ENCODE measurements around the gene HSPB7.
"Not testable (repeated sequence)": the region's sequence is repeated elsewhere in the genome, so short reads cannot be mapped to it uniquely, and the experiment has no call there.

Gene HSPB7

GRCh38 chr1:16001274-16001673 lies 16.6 kb downstream of the HSPB7 start:
- WGBS (ENCODE audit: extremely low coverage, insufficient coverage, insufficient read length) = no CpG with 5 or more reads among the region's 10 CpGs
- not testable (repeated sequence) for H3K23ac ChIP-seq (ENCODE audit: low read length); H3K9me3 ChIP-seq (ENCODE audit: insufficient read depth, low read depth, low read length)

GRCh38 chr1:15998929-15999328 lies 18.9 kb downstream of the HSPB7 start:
- H3K4me1 ChIP-seq (ENCODE audit: control insufficient read depth in 1 of 2, insufficient read depth in 2 of 2, low read length in 2 of 2) = peaks cover 6 to 12% of the 10 kb centered on the region in 2 experiments
- no peak overlapping the region for H4K8ac ChIP-seq (ENCODE audit: low read depth, low read length)
- H4K91ac ChIP-seq (ENCODE audit: low read depth, low read length) = no peak overlapping the region
- H3K4me2 ChIP-seq (ENCODE audit: low read length) = no peak overlapping the region
- no peak overlapping the region for H3K27ac ChIP-seq (ENCODE audit: low read depth, low read length)
- no peak overlapping the region for H3K18ac ChIP-seq (ENCODE audit: low read length)
- no peak overlapping the region for H3K4ac ChIP-seq (ENCODE audit: low read depth, low read length)
- no peak overlapping the region for H3K14ac ChIP-seq (ENCODE audit: low read length)
- WGBS (ENCODE audit: extremely low coverage, insufficient coverage, insufficient read length) = no CpG with 5 or more reads among the region's 11 CpGs
- no peaks in the 10 kb centered on the region for H3K27me3 ChIP-seq (ENCODE audit: insufficient read depth, low read length)
- no peak overlapping the region for H3K23ac ChIP-seq (ENCODE audit: low read length)
- H2AFZ ChIP-seq (ENCODE audit: insufficient read depth, low read length, poor library complexity) = no peak overlapping the region
- no peak overlapping the region for H2BK5ac ChIP-seq (ENCODE audit: low read depth, low read length, poor library complexity)
- no peak for DNase-seq
- H3K36me3 ChIP-seq (ENCODE audit: control insufficient read depth in 1 of 2, insufficient read depth in 2 of 2, low read length in 2 of 2) = no peaks in the 10 kb centered on the region
- H3K79me1 ChIP-seq (ENCODE audit: low read length) = no peaks in the 10 kb centered on the region
- H3K4me3 ChIP-seq (ENCODE audit: low read depth, low read length) = no peak overlapping the region
- H2AK5ac ChIP-seq (ENCODE audit: low read length) = no peak overlapping the region
- no peak overlapping the region for H2BK120ac ChIP-seq (ENCODE audit: insufficient read depth, low read length, poor library complexity)
- peaks cover 4% of the 10 kb centered on the region for H3K9me3 ChIP-seq (ENCODE audit: insufficient read depth, low read depth, low read length)
- no peak overlapping the region for H2BK12ac ChIP-seq (ENCODE audit: low read length)
- no peak overlapping the region for H3K9ac ChIP-seq (ENCODE audit: low read length)
- no peaks in the 10 kb centered on the region for H3K79me2 ChIP-seq (ENCODE audit: control insufficient read depth, insufficient read depth, low read length, poor library complexity)
- no peak overlapping the region for H4K12ac ChIP-seq (ENCODE audit: low read depth, low read length)

More at GRCh38 chr1:16001274-16001673, 16.6 kb downstream of the HSPB7 start:
- H3K4ac ChIP-seq (ENCODE audit: low read depth, low read length); H3K36me3 ChIP-seq (ENCODE audit: control insufficient read depth in 1 of 2, insufficient read depth in 2 of 2, low read length in 2 of 2); H2BK12ac ChIP-seq (ENCODE audit: low read length); H4K8ac ChIP-seq (ENCODE audit: low read depth, low read length); H4K91ac ChIP-seq (ENCODE audit: low read depth, low read length); H3K18ac ChIP-seq (ENCODE audit: low read length); H3K14ac ChIP-seq (ENCODE audit: low read length); H3K9ac ChIP-seq (ENCODE audit: low read length); H4K12ac ChIP-seq (ENCODE audit: low read depth, low read length); H3K27ac ChIP-seq (ENCODE audit: low read depth, low read length); H3K79me2 ChIP-seq (ENCODE audit: control insufficient read depth, insufficient read depth, low read length, poor library complexity); H3K4me3 ChIP-seq (ENCODE audit: low read depth, low read length); H2AK5ac ChIP-seq (ENCODE audit: low read length); H3K79me1 ChIP-seq (ENCODE audit: low read length); H3K4me2 ChIP-seq (ENCODE audit: low read length); H3K27me3 ChIP-seq (ENCODE audit: insufficient read depth, low read length); H2BK120ac ChIP-seq (ENCODE audit: insufficient read depth, low read length, poor library complexity); H2BK5ac ChIP-seq (ENCODE audit: low read depth, low read length, poor library complexity); DNase-seq; H2AFZ ChIP-seq (ENCODE audit: insufficient read depth, low read length, poor library complexity): not testable (repeated sequence)
- H3K4me1 ChIP-seq (ENCODE audit: control insufficient read depth in 1 of 2, insufficient read depth in 2 of 2, low read length in 2 of 2) = peaks cover 6 to 12% of the 10 kb centered on the region in 2 experiments

DNA sequence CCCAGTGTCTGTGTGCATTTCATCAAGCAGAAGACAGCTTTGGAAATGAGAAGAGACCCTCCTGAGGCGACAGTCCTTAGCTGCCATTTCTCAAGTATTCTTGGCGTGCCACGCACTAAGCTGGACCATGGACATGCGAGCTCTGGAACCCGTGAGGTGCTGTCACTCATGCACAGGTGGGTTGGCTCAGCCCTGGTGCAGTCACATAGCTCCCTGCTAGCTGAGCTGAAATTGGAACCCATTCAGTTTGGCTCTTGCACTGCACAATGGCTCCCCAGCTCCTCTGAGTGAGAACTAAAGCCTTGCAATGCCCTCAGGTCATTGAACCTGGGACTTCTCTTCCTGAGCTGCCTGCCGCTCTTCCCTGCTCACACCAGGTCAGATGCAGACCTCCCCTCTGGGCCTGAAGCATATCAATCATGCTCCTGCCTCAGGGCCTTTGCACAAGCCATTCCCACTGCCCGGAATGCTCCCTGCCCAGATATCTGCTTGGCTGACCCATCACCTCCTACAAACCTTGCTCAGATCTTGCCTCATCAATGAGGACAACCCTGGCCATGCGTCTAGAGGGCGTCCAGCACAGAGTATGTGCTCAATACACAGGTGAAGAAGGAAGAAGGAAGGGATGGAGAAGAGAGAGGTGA lies 20.1 kb downstream of the HSPB7 start:
- Histone ChIP-seq H3K4me2 (ENCODE audit: low read length) (no peak overlapping the region), H2BK120ac (ENCODE audit: insufficient read depth, low read length, poor library complexity) (no peak overlapping the region), H3K36me3 (ENCODE audit: control insufficient read depth in 1 of 2, insufficient read depth in 2 of 2, low read length in 2 of 2) (no peaks in the 10 kb centered on the region), H4K8ac (ENCODE audit: low read depth, low read length) (no peak overlapping the region), H3K18ac (ENCODE audit: low read length) (no peak overlapping the region), H3K27ac (ENCODE audit: low read depth, low read length) (no peak overlapping the region), H3K23ac (ENCODE audit: low read length) (no peak overlapping the region), H3K79me1 (ENCODE audit: low read length) (no peaks in the 10 kb centered on the region), H3K4me3 (ENCODE audit: low read depth, low read length) (peak overlapping the region; percentile 24), H3K27me3 (ENCODE audit: insufficient read depth, low read length) (no peaks in the 10 kb centered on the region), H4K12ac (ENCODE audit: low read depth, low read length) (no peak overlapping the region), H2AFZ (ENCODE audit: insufficient read depth, low read length, poor library complexity) (no peak overlapping the region), H3K4me1 (ENCODE audit: control insufficient read depth in 1 of 2, insufficient read depth in 2 of 2, low read length in 2 of 2) (peaks cover 6 to 12% of the 10 kb centered on the region in 2 experiments), H3K14ac (ENCODE audit: low read length) (no peak overlapping the region), H3K79me2 (ENCODE audit: control insufficient read depth, insufficient read depth, low read length, poor library complexity) (no peaks in the 10 kb centered on the region), H3K9ac (ENCODE audit: low read length) (no peak overlapping the region), H2BK5ac (ENCODE audit: low read depth, low read length, poor library complexity) (no peak overlapping the region), H3K4ac (ENCODE audit: low read depth, low read length) (no peak overlapping the region), H2BK12ac (ENCODE audit: low read length) (no peak overlapping the region), H3K9me3 (ENCODE audit: insufficient read depth, low read depth, low read length) (peaks cover 4% of the 10 kb centered on the region), H2AK5ac (ENCODE audit: low read length) (no peak overlapping the region), H4K91ac (ENCODE audit: low read depth, low read length) (no peak overlapping the region)
- DNase-seq = peak; percentile 58 to 62
- WGBS (ENCODE audit: extremely low coverage, insufficient coverage, insufficient read length) = no CpG with 5 or more reads among the region's 9 CpGs

DNA sequence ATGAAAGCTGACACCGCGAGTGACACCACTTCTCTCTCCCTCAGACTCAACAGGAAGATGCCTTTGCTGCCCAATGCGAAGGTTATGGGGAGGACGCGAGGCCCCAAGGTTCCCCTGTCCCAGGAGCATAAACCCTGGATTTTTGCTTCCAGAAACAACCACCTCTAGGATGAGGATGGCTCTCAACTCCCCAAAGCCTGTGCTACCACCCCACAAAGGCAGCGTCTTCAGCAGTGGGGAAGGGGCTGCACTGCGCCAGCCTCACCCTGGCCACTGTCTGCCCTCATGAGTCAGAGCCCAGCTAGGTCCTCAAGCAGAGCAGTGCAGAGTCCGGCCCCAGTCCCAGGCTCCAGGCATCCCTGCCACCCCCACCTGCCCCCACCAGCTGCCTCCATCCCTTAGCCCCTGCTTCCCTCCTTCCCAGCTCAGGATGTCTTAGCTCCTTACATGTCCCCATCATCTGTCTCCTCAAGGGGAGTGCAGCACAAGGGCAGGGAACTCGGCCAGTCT lies 20.7 kb downstream of the HSPB7 start:
- Histone ChIP-seq H3K23ac (ENCODE audit: low read length) (no peak overlapping the region), H4K12ac (ENCODE audit: low read depth, low read length) (no peak overlapping the region), H3K79me1 (ENCODE audit: low read length) (no peaks in the 10 kb centered on the region), H2BK120ac (ENCODE audit: insufficient read depth, low read length, poor library complexity) (no peak overlapping the region), H3K27ac (ENCODE audit: low read depth, low read length) (no peak overlapping the region), H2AK5ac (ENCODE audit: low read length) (no peak overlapping the region), H2BK12ac (ENCODE audit: low read length) (no peak overlapping the region), H3K4me2 (ENCODE audit: low read length) (no peak overlapping the region), H2AFZ (ENCODE audit: insufficient read depth, low read length, poor library complexity) (no peak overlapping the region), H3K14ac (ENCODE audit: low read length) (no peak overlapping the region), H2BK5ac (ENCODE audit: low read depth, low read length, poor library complexity) (no peak overlapping the region), H4K91ac (ENCODE audit: low read depth, low read length) (no peak overlapping the region), H3K36me3 (ENCODE audit: control insufficient read depth in 1 of 2, insufficient read depth in 2 of 2, low read length in 2 of 2) (no peaks in the 10 kb centered on the region), H4K8ac (ENCODE audit: low read depth, low read length) (no peak overlapping the region), H3K9ac (ENCODE audit: low read length) (no peak overlapping the region), H3K27me3 (ENCODE audit: insufficient read depth, low read length) (no peaks in the 10 kb centered on the region), H3K9me3 (ENCODE audit: insufficient read depth, low read depth, low read length) (peaks cover 4% of the 10 kb centered on the region), H3K4ac (ENCODE audit: low read depth, low read length) (no peak overlapping the region), H3K4me1 (ENCODE audit: control insufficient read depth in 1 of 2, insufficient read depth in 2 of 2, low read length in 2 of 2) (peaks cover 6 to 12% of the 10 kb centered on the region in 2 experiments), H3K79me2 (ENCODE audit: control insufficient read depth, insufficient read depth, low read length, poor library complexity) (no peaks in the 10 kb centered on the region), H3K18ac (ENCODE audit: low read length) (no peak overlapping the region), H3K4me3 (ENCODE audit: low read depth, low read length) (peak overlapping the region; percentile 24)
- no peak for DNase-seq
- no CpG with 5 or more reads among the region's 9 CpGs for WGBS (ENCODE audit: extremely low coverage, insufficient coverage, insufficient read length)
